Measurements from ENCODE around the gene ACVR1C.
"Not testable (repeated sequence)": the region's sequence is repeated elsewhere in the genome, so short reads cannot be mapped to it uniquely, and the experiment has no call there.

ACVR1C gene

GRCh38 chr2:157587576-157587975 lies 41.1 kb downstream of the ACVR1C start:
- no peak for DNase-seq (ENCODE audit: low read depth in 4 of 4, low spot score in 1 of 4)

GRCh38 chr2:157574165-157574564 lies 54.5 kb downstream of the ACVR1C start:
- no peak for DNase-seq (ENCODE audit: low read depth in 4 of 4, low spot score in 1 of 4)

- no peak for DNase-seq (ENCODE audit: low read depth in 4 of 4, low spot score in 1 of 4)
Observed at GRCh38 chr2:157572725-157573124, 55.9 kb downstream of the ACVR1C start.

GRCh38 chr2:157566623-157567022 lies 62.0 kb downstream of the ACVR1C start:
- DNase-seq (ENCODE audit: low read depth in 4 of 4, low spot score in 1 of 4), result not testable (repeated sequence)

- DNase-seq (ENCODE audit: low read depth in 4 of 4, low spot score in 1 of 4), result not testable (repeated sequence)
Observed at GRCh38 chr2:157566113-157566512, 62.6 kb downstream of the ACVR1C start.

- DNase-seq (ENCODE audit: low read depth in 4 of 4, low spot score in 1 of 4), result no peak
Observed at GRCh38 chr2:157565550-157565949, 63.1 kb downstream of the ACVR1C start.

- no peak for DNase-seq (ENCODE audit: low read depth in 4 of 4, low spot score in 1 of 4)
Observed at GRCh38 chr2:157559890-157560289, 68.8 kb downstream of the ACVR1C start.

GRCh38 chr2:157559461-157559860 lies 69.2 kb downstream of the ACVR1C start:
- no peak for DNase-seq (ENCODE audit: low read depth in 4 of 4, low spot score in 1 of 4)

- no peak for DNase-seq (ENCODE audit: low read depth in 4 of 4, low spot score in 1 of 4)
Observed at GRCh38 chr2:157559061-157559460, 69.6 kb downstream of the ACVR1C start.

GRCh38 chr2:157557770-157558169 lies 70.9 kb downstream of the ACVR1C start:
- DNase-seq (ENCODE audit: low read depth in 4 of 4, low spot score in 1 of 4), result no peak

GRCh38 chr2:157540102-157540501 lies 88.6 kb downstream of the ACVR1C start:
- DNase-seq (ENCODE audit: low read depth in 4 of 4, low spot score in 1 of 4), result no peak

GRCh38 chr2:157538064-157538463 lies 90.6 kb downstream of the ACVR1C start:
- DNase-seq (ENCODE audit: low read depth in 4 of 4, low spot score in 1 of 4), result no peak

GRCh38 chr2:157536815-157537214 lies 91.8 kb downstream of the ACVR1C start:
- no peak for DNase-seq (ENCODE audit: low read depth in 4 of 4, low spot score in 1 of 4)

- DNase-seq (ENCODE audit: low read depth in 4 of 4, low spot score in 1 of 4), result no peak
Observed at GRCh38 chr2:157528963-157529751, 99.5 kb downstream of the ACVR1C start.

GRCh38 chr2:157526070-157526469 lies 102.6 kb downstream of the ACVR1C start:
- DNase-seq (ENCODE audit: low read depth in 4 of 4, low spot score in 1 of 4), result no peak

GRCh38 chr2:157523270-157524247 lies 105.1 kb downstream of the ACVR1C start:
- no peak for DNase-seq (ENCODE audit: low read depth in 4 of 4, low spot score in 1 of 4)

- DNase-seq (ENCODE audit: low read depth in 4 of 4, low spot score in 1 of 4), result not testable (repeated sequence)
Observed at GRCh38 chr2:157514966-157515365, 113.7 kb downstream of the ACVR1C start.

- no peak for DNase-seq (ENCODE audit: low read depth in 4 of 4, low spot score in 1 of 4)
Observed at GRCh38 chr2:157509744-157510143, 118.9 kb downstream of the ACVR1C start.

GRCh38 chr2:157508676-157509075 lies 120.0 kb downstream of the ACVR1C start:
- no peak for DNase-seq (ENCODE audit: low read depth in 4 of 4, low spot score in 1 of 4)

GRCh38 chr2:157506586-157506985 lies 122.1 kb downstream of the ACVR1C start:
- no peak for DNase-seq (ENCODE audit: low read depth in 4 of 4, low spot score in 1 of 4)

- no peak for DNase-seq (ENCODE audit: low read depth in 4 of 4, low spot score in 1 of 4)
Observed at GRCh38 chr2:157504623-157505022, 124.0 kb downstream of the ACVR1C start.

GRCh38 chr2:157501026-157501425 lies 127.6 kb downstream of the ACVR1C start:
- no peak for DNase-seq (ENCODE audit: low read depth in 4 of 4, low spot score in 1 of 4)

Data from stimulated activated CD4-positive, alpha-beta T cell treated with anti-CD3 and anti-CD28 coated beads, Interleukin-1b, Interleukin-23, amount 100 ng/mL, for 24 hours (primary cell).